Daoy (cell line): ENCODE results near the gene COQ4. TPM values are rescaled to one million over a fixed set of nuclear protein-coding genes. Genes with fewer than 3 reads are reported as not detected.
A peak's percentile ranks its signal among the peaks of the same experiment; 100 is the strongest.
"Not testable (repeated sequence)": the region's sequence is repeated elsewhere in the genome, so short reads cannot be mapped to it uniquely, and the experiment has no call there.

ENCODE experiments used
- DNase-seq: peaks from one replicate; pipeline ENCODE4 v3.0.0-alpha.2; 2015; ENCODE audit warnings: low read depth
- total RNA-seq: library from RNA; depleted of rRNA; stranded (reverse); fragments of >200 nt; shearing (Covaris generic); gene quantifications from 2 replicates; pipeline ENCODE4 v1.2.3, GENCODE V29; 2014

The COQ4 gene
- total RNA-seq, 1 experiment from 2014 or later: 56.6 TPM

GRCh38 chr9:128298535-128299482 is 23.8 kb upstream of the COQ4 start:
- DNase-seq: no peak

DNA sequence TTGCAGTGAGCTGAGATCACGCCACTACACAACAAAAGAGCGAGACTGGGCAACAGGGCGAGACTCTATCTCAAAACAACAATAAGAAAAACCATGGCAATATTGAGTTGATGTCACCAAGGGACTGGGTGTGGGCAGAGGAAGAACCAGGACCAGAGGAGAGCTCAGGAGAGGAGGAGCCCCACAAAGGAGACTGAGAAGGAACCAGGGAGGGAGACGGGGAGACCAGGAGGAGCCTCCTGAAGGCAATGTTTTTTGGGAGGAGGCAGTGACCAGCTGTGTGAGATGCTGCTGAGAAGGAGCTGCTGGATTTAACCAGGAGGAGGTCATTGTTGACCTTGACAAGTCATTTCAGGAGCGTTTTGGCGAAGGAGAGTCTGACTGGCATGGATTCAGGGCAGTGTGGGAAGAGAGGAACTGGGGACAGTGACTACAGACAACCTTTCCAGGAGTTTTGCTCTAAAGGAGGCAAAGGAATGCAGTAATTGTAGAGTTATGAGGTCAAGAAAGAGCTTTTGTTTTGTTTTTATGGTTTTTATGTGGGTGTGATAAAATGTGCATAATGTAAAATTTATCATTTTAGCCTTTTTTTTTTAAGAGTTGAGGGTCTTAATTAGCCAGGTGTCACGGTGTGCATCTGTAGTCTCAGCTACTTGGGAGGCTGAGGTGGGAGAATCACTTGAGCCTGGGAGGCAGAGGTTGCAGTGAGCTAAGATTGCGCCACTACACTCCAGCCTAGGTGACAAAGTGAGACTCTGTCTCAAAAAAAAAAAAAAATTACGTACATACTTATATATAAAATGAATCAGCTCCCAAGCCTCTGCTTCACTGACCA is 18.3 kb upstream of the COQ4 start:
- DNase-seq: no peak

DNA sequence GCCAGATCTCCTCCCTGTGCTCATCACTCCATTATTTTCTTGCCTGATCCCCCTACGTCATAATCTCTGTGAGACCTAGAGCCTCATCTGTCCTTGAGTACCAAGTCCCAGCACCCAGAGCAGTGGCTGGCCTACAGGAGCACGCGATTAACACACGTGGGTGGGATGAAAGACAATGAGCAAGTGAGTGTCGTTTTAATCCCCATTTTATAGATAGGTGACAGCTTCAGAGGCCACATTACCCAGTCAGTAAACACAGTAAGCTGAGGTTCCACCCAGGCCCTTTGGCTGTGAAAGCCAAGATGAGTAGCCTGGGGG is 17.7 kb upstream of the COQ4 start:
- no peak for DNase-seq

GRCh38 chr9:128309551-128309950 is 13.1 kb upstream of the COQ4 start:
- DNase-seq: no peak

DNA sequence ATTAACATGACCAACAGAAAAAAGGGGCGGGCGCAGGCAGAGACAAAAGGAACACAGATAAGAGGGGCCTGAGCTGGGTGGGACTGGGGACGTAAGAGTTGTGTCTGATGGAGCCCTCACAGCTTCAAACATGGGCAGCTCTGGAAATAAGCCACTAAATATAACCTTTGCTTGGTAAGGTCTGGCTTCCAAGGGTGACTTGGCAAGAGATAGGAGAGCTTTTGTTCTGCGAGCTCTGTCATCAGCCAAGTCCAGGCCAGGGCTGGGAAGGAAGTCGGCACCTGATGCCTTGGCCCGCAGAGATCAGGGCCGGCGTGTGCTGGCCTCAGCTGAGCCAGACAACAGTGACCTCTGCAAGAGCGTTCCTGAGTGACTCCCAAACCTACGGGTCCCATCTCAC is 12.2 kb upstream of the COQ4 start:
- DNase-seq: no peak

DNA sequence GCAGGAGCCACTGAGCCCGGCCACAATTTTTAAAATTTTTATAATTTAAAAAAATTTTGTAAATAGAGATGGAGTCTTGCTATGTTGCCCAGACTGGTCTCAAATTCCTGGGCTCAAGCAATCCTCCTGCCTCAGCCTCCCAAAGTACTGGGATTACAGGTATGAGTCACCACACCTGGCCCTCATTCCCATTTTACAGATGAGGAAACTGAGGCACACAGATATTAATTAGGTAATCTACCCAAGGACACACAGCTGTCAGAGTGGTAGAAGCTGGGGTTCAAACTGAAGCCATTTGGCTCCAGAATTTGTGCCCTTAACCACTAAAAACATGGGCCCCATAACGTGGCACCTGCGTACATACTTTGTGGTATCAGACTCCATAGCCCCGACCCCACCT is 7.9 kb upstream of the COQ4 start:
- no peak for DNase-seq

GRCh38 chr9:128316421-128316820 is 6.2 kb upstream of the COQ4 start:
- no peak for DNase-seq

DNA sequence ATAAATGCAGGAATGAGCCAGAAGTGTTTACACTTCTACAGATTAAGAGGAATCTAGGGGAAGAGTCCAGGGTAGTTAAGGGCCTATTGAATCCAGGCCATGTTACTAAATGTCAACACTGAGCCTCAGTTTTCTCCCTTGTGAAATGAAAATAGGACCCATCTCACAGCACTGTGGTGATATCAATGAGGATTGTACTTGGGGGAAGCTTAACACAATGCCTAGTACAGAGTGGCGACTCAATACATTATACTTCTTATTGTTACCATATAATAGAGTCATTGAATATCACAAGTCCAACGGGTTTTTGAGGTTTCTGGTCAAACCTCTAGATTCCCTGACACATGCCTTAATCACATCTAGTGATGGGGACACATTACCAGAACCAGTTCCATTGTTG is 5.0 kb upstream of the COQ4 start:
- DNase-seq: no peak

DNA sequence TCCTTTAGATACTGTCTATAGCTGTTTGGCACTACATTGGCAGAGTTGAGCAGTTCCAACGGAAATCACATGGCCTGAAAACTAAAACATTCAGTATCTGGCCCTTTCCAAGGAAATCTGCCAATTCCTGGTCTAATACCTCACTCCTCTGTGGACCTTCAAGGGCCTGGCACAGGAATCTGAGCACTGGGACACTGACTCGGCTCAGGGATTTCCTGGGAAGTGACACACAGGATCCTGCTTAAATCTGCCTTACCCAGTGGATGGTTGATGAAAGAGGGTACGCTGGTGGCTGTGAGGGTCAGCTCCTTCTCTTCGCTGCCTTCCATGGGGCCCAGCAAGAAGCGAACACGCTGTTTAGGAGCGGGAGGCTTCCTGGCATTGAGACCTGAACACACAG is 1.3 kb upstream of the COQ4 start:
- no peak for DNase-seq

DNA sequence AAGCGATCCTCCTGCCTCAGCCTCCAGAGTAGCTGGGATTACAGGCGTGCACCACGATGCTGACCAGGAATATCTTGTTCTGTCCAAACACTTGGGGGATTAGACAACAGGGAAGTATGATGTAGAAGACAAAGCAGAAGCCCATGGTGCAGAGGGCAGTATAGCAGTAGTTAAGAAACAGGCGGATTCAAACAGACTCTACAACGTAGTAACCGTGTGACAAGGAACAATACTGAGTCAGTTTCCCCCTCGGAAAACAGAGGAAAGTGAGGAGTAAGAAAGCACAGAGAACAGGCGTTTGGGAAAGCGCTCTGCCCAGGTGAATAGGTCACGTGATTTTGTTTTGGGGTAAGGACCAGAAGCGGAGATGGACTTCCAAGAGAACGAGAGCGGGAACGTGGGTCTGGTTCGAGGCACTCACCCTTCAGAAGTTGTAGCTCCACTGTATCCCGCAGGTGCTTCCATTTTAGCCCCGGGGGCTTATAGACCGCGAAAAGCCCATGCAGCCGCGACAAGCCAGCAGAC is 698 bp upstream of the COQ4 start:
- no peak for DNase-seq

GRCh38 chr9:128323212-128323730 is 632 bp downstream of the COQ4 start:
- no peak for DNase-seq

DNA sequence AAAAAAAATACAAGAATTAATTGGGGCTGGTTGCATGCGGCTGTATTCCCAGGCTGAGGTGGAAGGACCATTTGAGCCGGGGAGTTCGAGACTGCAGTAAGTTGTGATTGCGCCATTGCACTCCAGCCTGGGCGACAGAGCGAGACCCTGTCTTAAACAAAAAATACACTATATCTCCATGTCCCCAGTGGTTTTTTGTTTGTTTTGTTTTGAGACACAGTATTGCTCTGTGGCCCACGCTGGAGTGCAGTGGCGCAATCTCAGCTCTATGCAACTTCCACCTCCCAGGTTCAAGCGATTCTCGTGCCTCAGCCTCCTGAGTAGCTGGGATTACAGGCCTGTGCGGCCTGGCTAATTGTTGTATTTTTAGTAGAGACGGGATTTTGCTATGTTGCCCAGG is 1.2 kb downstream of the COQ4 start:
- no peak for DNase-seq

DNA sequence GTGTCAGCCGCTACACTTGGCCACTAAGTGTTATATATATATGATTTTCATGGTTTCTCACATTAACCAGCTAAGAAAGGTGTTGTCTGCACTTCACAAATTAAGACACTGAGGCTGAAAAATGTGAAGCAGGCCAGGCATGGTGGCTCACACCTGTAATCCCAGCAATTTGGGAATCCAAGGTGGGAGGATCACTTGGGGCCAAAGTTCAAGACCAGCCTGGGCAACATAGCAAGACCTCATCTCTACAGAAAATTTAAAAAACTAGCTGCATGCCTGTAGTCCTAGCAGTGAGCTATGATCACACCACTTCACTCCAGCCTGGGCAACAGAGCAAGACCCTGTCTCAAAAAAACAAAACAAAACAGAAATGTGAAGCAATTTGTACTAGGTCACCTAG is 1.8 kb downstream of the COQ4 start:
- no peak for DNase-seq

DNA sequence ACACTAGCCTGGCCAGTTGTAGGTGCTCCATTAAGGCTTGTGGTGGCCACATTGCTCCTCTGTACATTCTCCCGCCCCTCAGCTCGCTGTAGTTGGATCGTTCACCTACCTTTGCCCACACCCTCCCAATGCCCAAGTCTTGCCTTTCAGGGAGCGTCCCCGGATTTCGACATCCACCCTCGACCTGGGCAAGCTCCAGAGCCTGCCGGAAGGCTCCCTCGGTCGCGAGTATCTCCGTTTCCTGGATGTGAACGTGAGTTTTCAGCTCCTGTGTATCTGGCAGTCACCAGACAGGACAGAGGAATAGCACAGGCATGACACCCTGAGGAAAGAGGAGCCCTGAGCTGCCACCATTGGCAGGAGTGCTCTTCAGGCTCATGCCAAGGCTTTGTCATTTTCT is 3.0 kb downstream of the COQ4 start:
- no peak for DNase-seq

DNA sequence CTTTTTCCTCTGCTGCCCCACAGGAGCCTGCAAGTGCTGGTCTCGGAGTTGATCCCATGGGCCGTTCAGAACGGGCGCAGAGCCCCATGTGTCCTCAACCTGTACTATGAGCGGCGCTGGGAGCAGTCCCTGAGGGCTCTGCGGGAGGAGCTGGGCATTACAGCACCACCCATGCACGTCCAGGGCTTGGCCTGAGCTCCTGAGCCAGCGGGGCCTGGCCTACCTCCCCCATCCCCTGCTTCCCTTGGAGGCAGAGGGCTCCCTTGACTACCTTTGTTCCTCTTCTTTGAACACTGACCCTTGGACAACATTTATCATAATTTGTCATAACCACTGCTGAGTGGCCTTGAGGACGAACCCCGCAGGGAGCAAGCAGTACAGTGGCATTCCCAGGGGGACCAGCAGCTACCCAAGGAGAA is 10.8 kb downstream of the COQ4 start:
- no peak for DNase-seq

- DNase-seq: no peak
Observed at GRCh38 chr9:128335161-128335560, 12.5 kb downstream of the COQ4 start.

DNA sequence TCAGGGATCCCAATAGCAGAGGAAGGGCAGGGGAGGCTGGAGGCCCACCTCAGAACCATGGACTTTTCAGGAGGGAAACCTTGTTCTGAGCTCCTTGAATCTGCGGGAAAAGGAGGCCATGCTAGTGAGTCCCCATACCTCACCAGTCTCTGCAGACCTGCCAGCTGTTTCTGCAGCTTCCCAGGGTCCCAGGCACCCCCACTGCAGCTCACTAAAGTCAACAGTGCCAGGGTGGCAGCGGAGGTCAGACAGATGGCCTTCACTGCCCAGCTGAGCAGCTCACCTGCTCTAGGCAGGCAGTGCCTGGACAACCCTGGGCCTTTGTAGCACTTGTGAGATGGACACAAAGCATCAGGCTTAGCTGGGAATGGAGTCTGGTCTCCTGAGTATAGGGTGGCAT is 13.3 kb downstream of the COQ4 start:
- no peak for DNase-seq

GRCh38 chr9:128337936-128338335 is 15.3 kb downstream of the COQ4 start:
- no peak for DNase-seq

- DNase-seq: not testable (repeated sequence)
Observed at GRCh38 chr9:128338852-128339614, 16.4 kb downstream of the COQ4 start.

DNA sequence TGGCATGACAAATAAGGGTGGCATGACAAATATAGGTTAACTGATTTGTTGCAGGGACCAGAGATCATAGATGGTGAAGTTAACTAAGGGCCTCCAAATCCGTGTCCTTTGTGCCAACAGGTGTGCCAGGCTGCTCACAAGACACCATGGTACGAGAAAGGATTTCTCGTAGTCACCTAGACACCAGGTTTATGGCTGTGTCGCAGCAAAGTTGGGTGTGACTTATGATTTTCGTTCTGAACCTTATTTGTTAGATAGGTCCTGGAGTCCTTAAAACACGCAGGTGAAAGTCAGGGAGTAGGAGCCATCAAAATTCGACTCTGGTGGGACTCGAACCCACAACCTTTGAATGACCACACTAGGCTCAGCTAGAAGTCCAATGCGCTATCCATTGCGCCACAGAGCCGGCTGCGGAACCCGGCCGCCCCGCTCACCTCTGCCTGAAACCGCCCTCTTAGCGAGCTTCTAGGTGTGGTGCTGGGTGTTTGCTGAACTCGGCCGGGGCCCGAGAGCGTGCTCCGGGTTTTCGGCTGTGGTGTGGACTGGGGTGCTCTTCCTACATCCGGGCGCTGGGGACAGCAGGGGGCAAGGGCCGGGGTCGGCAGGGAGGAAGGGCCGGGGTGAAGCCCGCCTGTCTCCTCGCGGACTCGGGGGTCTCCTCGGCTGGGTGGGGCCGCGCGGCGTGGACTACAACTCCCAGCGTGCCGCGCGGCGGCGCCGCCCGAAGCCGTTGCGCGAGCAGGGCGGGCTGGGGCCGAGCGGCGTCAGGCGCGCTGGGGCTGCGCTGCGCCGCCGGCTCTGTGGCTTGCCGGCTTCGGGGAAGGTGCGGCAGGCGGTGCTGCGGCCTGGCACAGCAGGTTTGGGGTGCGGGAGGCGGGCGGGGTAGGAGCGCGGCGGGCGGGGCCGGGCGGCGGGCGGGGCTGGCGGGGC is 17.4 kb downstream of the COQ4 start, which contains the start of gene SLC27A4:
TSS of gene SLC27A4 (plus strand) at position 767 of the 930 bp plus-strand sequence. CDS start 2,606 bp downstream, outside the sequence.
- peak; percentile 95 for DNase-seq
